NOMO-1 treated with dmso at 0.1 percent for 144 hours (cell line): Measurements from ENCODE around the gene GABRG1.
A peak's percentile ranks its signal among the peaks of the same experiment; 100 is the strongest.

Experiments
- DNase-seq: peaks from one replicate; lab custom pipeline; 2025; ENCODE audit not compliant: unreplicated experiment; lab: John Stamatoyannopoulos, UW

GABRG1 gene

DNA sequence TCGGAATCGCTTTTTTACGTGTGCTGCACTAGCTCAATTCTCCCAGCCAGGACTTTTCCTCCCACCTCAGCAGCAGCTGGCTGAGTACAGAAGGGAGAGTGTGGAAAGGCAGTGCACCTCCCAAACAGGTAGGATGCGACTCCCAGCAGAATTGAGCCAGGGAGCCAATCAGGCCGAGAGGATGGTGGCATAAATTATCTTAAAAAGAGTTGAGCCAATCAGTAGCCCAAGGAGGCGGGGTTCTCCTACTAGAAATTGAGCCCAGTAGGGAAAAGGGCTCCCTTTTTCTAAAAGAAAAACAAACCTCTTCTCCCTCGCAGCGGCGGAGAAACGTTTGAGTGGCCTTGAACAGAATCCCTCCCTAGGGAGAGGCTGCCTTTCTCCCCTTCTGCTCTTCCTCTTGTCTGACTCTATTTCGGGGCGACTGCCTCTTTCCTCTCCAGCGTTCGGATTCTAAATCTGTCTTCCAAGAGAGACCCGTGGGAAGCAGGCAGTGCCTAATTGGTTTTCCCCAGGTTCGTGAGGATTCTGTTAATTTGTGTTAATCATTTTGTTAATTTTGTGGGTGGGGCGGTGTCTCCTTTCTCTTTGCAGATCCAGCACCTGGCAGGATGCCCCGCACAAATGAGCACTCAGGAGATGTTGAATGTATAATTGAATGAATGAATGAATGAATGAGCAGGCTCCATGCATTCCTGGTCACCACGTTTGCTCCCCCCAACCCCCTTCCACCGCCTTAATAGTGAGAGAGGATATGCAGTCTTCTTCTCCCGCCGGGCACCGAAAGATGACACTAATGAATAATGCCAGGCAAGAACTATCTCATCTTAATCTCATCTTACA is at the start of gene GABRG1:
Gene GABRG1 (minus strand): TSS at position 142 of the 843 bp plus-strand sequence. CDS start 141 bp downstream, at position 1.
- no peak for DNase-seq

- DNase-seq, result peak; percentile 25
These were observed 23.1 kb upstream of the GABRG1 start for GRCh38 chr4:46146993-46147392.

GRCh38 chr4:46131498-46132057 is 7.7 kb upstream of the GABRG1 start:
- no peak for DNase-seq

GRCh38 chr4:46124773-46125413 is 1.0 kb upstream of the GABRG1 start:
- no peak for DNase-seq

GRCh38 chr4:46081674-46082073 is 42.2 kb downstream of the GABRG1 start:
- DNase-seq, result no peak

- no peak for DNase-seq
These were observed 42.6 kb downstream of the GABRG1 start for GRCh38 chr4:46081248-46081647.

DNA sequence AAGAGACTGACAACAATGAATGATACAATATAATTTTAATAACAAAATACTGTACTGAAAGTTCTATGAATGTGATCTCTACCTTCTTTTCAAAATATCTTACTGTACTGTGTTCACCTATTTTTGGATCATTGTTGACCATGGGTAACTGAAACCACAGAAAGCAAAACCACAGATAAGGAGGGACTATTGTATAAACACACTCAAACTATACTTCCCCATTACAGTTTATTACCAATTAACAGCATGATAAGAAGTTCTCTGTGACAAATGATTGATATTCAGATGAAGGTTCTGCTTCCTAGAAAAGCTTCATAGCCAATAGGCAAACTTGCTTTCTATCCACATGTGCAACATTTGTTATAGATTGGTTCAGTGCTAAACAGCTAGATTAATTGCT is 50.1 kb downstream of the GABRG1 start:
- DNase-seq, result peak; percentile 55

- DNase-seq, result no peak
These were observed 72.5 kb downstream of the GABRG1 start for GRCh38 chr4:46051392-46051791.

DNA sequence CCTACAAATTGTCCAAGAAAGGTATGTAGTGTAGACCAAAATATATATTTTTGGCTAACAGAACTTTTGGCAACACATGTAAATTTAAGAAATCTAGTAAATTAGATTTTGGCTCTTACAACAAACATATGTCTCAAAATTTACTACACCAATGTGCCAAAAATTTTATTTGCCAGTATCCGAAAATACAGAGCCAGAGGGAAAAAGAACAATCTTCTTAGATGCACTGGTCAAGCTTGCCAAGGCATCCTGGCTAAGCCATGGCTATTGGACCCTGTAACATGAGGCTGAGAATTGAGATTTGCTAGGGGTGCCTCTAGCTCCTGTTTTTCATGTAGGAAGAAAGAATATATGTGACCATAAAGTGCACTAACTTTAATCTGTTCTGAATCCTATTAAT is 91.8 kb downstream of the GABRG1 start:
- DNase-seq, result no peak

DNA sequence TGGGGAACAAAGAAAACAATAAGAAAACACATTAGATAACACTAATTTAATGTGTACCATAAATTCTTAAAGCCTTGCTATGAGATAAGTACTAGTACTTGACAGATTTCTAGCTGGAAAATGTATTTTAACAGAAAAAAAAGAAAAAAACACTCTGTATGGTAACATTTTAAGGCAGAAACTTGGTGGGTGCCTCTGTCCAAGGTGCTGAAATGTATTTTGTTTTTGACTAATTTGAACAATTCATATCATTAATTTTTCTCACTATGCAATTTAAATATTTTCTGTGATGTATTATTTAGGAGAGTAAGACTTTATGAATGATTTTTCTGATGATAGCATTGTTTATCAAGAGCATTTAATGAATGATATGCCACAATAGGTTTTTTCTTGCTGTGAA is 107.5 kb downstream of the GABRG1 start:
- DNase-seq, result no peak

GRCh38 chr4:45992728-45993127 is 131.1 kb downstream of the GABRG1 start:
- no peak for DNase-seq

GRCh38 chr4:45989775-45990174 is 134.1 kb downstream of the GABRG1 start:
- DNase-seq, result no peak

DNA sequence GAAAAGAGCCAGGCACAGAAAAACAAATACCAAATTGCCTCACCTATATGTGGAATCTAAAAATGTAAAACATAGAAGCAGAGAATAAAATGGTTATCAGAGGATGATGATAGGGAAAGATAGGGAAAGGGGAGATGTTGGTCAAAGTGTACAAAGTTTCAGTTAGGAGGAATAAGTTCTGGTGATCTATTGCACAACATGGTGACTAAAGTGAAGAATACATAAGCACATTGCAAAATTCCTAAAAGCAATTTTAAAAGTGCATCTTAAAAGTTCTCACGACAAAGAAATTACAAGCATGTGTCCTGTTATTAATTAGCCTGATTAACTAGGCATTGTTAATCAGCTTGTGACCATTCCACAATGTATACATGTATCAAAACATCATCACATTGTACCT is 136.0 kb downstream of the GABRG1 start:
- no peak for DNase-seq
